ENCODE data around the gene KIAA1671. TPM values are rescaled to one million over a fixed set of nuclear protein-coding genes. Genes with fewer than 3 reads are reported as not detected.
A peak's percentile ranks its signal among the peaks of the same experiment; 100 is the strongest.

KIAA1671 gene
- total and polyA plus RNA-seq, 2 of the 13 experiments (the other 11 are each of a cell fraction or from before 2014, with no cell fraction given), result 13.5 to 13.6 TPM

GRCh38 chr22:25112538-25113253 is 160.2 kb downstream of the KIAA1671 start (continued):
- TF ChIP-seq KDM5B (CRISPR knock-in tag; IDR thresholded peaks at IDR 0.05; ENCODE audit: borderline replicate concordance) (peak; percentile 3; the same call in 1 of the 2 replicates), ZSCAN31 (CRISPR knock-in tag; IDR thresholded peaks at IDR 0.05; ENCODE audit: low read depth) (no peak), ZNF235 (CRISPR knock-in tag; IDR thresholded peaks at IDR 0.05; ENCODE audit: borderline replicate concordance) (no peak), RXRA (CRISPR knock-in tag; IDR thresholded peaks at IDR 0.05) (no peak), BCL3 (CRISPR knock-in tag; IDR thresholded peaks at IDR 0.05) (no peak), ZNF564 (CRISPR knock-in tag; IDR thresholded peaks at IDR 0.05) (0 out of 2 replicates have a peak, but pooled peaks have one; percentile 49), ELF1 (CRISPR knock-in tag; IDR thresholded peaks at IDR 0.05) (0 out of 2 replicates have a peak, but pooled peaks have one; percentile 9), SP2 (CRISPR knock-in tag; IDR thresholded peaks at IDR 0.05) (no peak), ZNF326 (CRISPR knock-in tag; IDR thresholded peaks at IDR 0.05; ENCODE audit: borderline replicate concordance) (no peak), ZNF101 (CRISPR knock-in tag; IDR thresholded peaks at IDR 0.05; ENCODE audit: borderline replicate concordance, low read depth) (no peak), MXD4 (CRISPR knock-in tag; IDR thresholded peaks at IDR 0.05) (no peak), DRAP1 (CRISPR knock-in tag; IDR thresholded peaks at IDR 0.05) (no peak), ZNF225 (CRISPR knock-in tag; IDR thresholded peaks at IDR 0.05) (no peak), ZBTB8A (CRISPR knock-in tag; IDR thresholded peaks at IDR 0.05; ENCODE audit: borderline replicate concordance, low read depth) (no peak), FIP1L1 (IDR thresholded peaks at IDR 0.05; ENCODE audit: borderline replicate concordance, insufficient read depth, low read depth, low read length) (no peak), AKNA (CRISPR knock-in tag; IDR thresholded peaks at IDR 0.05; ENCODE audit: borderline replicate concordance) (no peak), HMGXB4 (CRISPR knock-in tag; IDR thresholded peaks at IDR 0.05; ENCODE audit: borderline replicate concordance in 1 of 2, low read depth in 1 of 2) (0 out of 4 replicates have a peak, but pooled peaks of 1 of the 2 experiments have one; percentile 23), PCBP2 (optimal IDR thresholded peaks at IDR 0.05; ENCODE audit: low read depth, low read length, poor library complexity, severe bottlenecking) (no peak)
